DND-41 (cell line): ENCODE results near the gene SNUPN.

Experiments used
- EZH2 ChIP-seq: IDR thresholded peaks from 3 replicates; pipeline ENCODE4 v1.6.1; 2012; ENCODE audit warnings: borderline replicate concordance, low read depth, mild to moderate bottlenecking, moderate library complexity, low read length, inconsistent platforms; ENCODE audit not compliant: severe bottlenecking
- TF ChIP-seq, protein P1 (sequence below): IDR thresholded peaks from 2 replicates; pipeline ENCODE4 v1.5.1; 2012; ENCODE audit warnings: borderline replicate concordance, low read length, moderate library complexity, mild to moderate bottlenecking; ENCODE audit not compliant: poor library complexity, severe bottlenecking; ENCODE audit errors: extremely low read depth

- TF ChIP-seq, protein P1, sequence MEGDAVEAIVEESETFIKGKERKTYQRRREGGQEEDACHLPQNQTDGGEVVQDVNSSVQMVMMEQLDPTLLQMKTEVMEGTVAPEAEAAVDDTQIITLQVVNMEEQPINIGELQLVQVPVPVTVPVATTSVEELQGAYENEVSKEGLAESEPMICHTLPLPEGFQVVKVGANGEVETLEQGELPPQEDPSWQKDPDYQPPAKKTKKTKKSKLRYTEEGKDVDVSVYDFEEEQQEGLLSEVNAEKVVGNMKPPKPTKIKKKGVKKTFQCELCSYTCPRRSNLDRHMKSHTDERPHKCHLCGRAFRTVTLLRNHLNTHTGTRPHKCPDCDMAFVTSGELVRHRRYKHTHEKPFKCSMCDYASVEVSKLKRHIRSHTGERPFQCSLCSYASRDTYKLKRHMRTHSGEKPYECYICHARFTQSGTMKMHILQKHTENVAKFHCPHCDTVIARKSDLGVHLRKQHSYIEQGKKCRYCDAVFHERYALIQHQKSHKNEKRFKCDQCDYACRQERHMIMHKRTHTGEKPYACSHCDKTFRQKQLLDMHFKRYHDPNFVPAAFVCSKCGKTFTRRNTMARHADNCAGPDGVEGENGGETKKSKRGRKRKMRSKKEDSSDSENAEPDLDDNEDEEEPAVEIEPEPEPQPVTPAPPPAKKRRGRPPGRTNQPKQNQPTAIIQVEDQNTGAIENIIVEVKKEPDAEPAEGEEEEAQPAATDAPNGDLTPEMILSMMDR: no peak
- no peak for TF ChIP-seq EZH2
These were observed 48.1 kb upstream of the SNUPN start for GRCh38 chr15:75673426-75674235.
